ENCODE measurements around the gene TRPC1. TPM values are rescaled to one million over a fixed set of nuclear protein-coding genes. Genes with fewer than 3 reads are reported as not detected.

Gene TRPC1
- total RNA-seq, 3 donors from 2014 or later (not counting 1 experiment from before 2014, with no cell fraction given), result 0.21 to 1.4 (median 0.43) TPM

GRCh38 chr3:142815803-142816202 lies 92.0 kb downstream of the TRPC1 start:
- intact Hi-C loops (cut with micrococcal nuclease), result no loop called here
- TF ChIP-seq, protein P1, sequence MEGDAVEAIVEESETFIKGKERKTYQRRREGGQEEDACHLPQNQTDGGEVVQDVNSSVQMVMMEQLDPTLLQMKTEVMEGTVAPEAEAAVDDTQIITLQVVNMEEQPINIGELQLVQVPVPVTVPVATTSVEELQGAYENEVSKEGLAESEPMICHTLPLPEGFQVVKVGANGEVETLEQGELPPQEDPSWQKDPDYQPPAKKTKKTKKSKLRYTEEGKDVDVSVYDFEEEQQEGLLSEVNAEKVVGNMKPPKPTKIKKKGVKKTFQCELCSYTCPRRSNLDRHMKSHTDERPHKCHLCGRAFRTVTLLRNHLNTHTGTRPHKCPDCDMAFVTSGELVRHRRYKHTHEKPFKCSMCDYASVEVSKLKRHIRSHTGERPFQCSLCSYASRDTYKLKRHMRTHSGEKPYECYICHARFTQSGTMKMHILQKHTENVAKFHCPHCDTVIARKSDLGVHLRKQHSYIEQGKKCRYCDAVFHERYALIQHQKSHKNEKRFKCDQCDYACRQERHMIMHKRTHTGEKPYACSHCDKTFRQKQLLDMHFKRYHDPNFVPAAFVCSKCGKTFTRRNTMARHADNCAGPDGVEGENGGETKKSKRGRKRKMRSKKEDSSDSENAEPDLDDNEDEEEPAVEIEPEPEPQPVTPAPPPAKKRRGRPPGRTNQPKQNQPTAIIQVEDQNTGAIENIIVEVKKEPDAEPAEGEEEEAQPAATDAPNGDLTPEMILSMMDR (IDR thresholded peaks at IDR 0.05), result no peak
- Histone ChIP-seq H3K9me3 (ENCODE audit: control insufficient read depth, insufficient read depth, low read length) (no peaks in the 10 kb centered on the region), H3K27ac (ENCODE audit: low read length) (no peak overlapping the region), H3K36me3 (ENCODE audit: control insufficient read depth, insufficient read depth, low read length) (no peaks in the 10 kb centered on the region), H3K4me3 (ENCODE audit: low read length) (no peak overlapping the region), H3K4me1 (ENCODE audit: control insufficient read depth, insufficient read depth, low read length) (no peaks in the 10 kb centered on the region), H3K27me3 (ENCODE audit: control insufficient read depth, insufficient read depth, low read length) (no peaks in the 10 kb centered on the region)
- no peaks in the 10 kb centered on the region for H3K36me3 Mint-ChIP-seq
- H3K9me3 Mint-ChIP-seq, result no peaks in the 10 kb centered on the region
- no peak overlapping the region for H3K4me3 Mint-ChIP-seq
- H3K4me1 Mint-ChIP-seq, result no peaks in the 10 kb centered on the region
- H3K27me3 Mint-ChIP-seq (ENCODE audit: low read depth in 2 of 2), result peaks cover 15 to 43% of the 10 kb centered on the region in 2 donors
- ATAC-seq (no peak), DNase-seq (no peak)
- WGBS (ENCODE audit: insufficient coverage), result 87% methylated on average over 6 of the region's 6 CpGs
- H3K27ac Mint-ChIP-seq, result no peak overlapping the region

DNA sequence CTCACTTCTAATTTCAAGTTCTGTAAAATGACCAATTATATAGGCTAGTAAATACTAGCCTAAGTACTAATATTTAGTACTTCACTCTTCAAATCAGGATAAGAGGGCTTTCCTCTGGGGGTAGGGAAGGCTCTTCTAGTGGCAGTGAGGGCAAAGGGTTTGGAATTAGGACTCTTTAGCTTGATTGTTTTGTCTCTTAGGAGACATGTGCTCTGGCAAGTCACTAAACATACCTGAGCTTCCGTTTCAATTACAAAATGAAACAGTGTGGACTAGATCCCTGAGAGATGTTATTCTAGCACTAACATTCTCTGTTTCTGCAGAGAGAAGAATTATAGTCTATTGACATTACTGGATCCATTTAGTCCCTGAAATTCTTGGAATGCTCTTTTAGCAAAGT lies 93.5 kb downstream of the TRPC1 start:
- Mint-ChIP-seq H3K4me1 (no peaks in the 10 kb centered on the region), H3K27me3 (ENCODE audit: low read depth in 2 of 2) (peaks cover 14 to 38% of the 10 kb centered on the region in 2 donors), H3K9me3 (no peaks in the 10 kb centered on the region), H3K27ac (no peak overlapping the region), H3K36me3 (no peaks in the 10 kb centered on the region), H3K4me3 (no peak overlapping the region)
- Histone ChIP-seq H3K27ac (ENCODE audit: low read length) (no peak overlapping the region), H3K4me3 (ENCODE audit: low read length) (no peak overlapping the region), H3K36me3 (ENCODE audit: control insufficient read depth, insufficient read depth, low read length) (no peaks in the 10 kb centered on the region), H3K27me3 (ENCODE audit: control insufficient read depth, insufficient read depth, low read length) (no peaks in the 10 kb centered on the region), H3K4me1 (ENCODE audit: control insufficient read depth, insufficient read depth, low read length) (no peaks in the 10 kb centered on the region), H3K9me3 (ENCODE audit: control insufficient read depth, insufficient read depth, low read length) (no peaks in the 10 kb centered on the region)
- DNase-seq (no peak), ATAC-seq (no peak)
- WGBS (ENCODE audit: insufficient coverage), result 86% methylated on average over 1 of the region's 1 CpG
- TF ChIP-seq, protein P1 (IDR thresholded peaks at IDR 0.05), result no peak
- intact Hi-C loops (cut with micrococcal nuclease), result no loop called here

DNA sequence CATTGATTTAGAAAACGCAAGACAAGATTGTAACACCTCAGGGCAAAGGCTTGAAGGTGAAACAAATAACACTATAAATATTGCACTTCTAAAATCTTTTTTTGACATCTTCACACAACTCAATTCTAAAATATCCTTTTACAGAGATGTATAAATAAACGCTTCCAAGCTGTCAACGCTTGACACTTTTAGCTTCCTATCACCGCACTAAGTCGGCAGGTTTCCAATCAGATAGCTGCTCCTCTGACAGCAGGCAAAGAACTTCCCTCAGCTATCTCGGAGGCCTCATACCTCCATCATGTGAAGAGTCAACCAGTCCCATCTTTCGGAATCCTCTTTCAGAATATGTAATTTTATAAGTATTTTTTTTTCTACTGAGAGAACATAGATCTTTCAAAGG lies 94.1 kb downstream of the TRPC1 start:
- TF ChIP-seq, protein P1 (IDR thresholded peaks at IDR 0.05), result no peak
- H3K27ac Mint-ChIP-seq, result no peak overlapping the region
- 86% methylated on average over 6 of the region's 7 CpGs for WGBS (ENCODE audit: insufficient coverage)

DNA sequence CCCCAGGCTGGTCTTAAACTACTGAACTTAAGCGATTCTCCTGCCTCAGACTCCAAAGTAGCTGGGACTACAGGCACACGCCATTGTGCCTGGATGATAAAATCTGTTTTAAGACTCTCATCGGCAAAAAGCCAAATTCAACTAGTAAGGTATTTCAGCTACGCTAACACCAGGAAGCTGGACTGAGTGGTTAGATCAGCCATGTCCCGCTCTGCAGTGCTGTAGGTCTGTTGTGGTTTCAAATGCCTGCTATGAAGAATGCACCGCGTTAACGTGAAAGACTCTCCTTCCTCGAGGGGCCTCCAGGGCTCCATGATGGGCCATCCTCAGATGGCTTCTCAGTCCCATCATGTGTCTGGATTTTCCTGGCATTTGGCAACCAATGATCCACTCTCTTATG lies 94.8 kb downstream of the TRPC1 start:
- Histone ChIP-seq H3K27ac (ENCODE audit: low read length) (no peak overlapping the region), H3K36me3 (ENCODE audit: control insufficient read depth, insufficient read depth, low read length) (no peaks in the 10 kb centered on the region), H3K4me3 (ENCODE audit: low read length) (no peak overlapping the region), H3K4me1 (ENCODE audit: control insufficient read depth, insufficient read depth, low read length) (no peaks in the 10 kb centered on the region), H3K27me3 (ENCODE audit: control insufficient read depth, insufficient read depth, low read length) (no peaks in the 10 kb centered on the region), H3K9me3 (ENCODE audit: control insufficient read depth, insufficient read depth, low read length) (no peaks in the 10 kb centered on the region)
- H3K9me3 Mint-ChIP-seq, result no peaks in the 10 kb centered on the region
- TF ChIP-seq, protein P1 (IDR thresholded peaks at IDR 0.05), result no peak
- H3K4me1 Mint-ChIP-seq, result no peaks in the 10 kb centered on the region
- H3K36me3 Mint-ChIP-seq, result no peaks in the 10 kb centered on the region
- intact Hi-C loops (cut with micrococcal nuclease), result no loop called here
- 93% methylated on average over 9 of the region's 9 CpGs for WGBS (ENCODE audit: insufficient coverage)
- DNase-seq (no peak), ATAC-seq (no peak)
- peaks cover 14 to 34% of the 10 kb centered on the region in 2 donors for H3K27me3 Mint-ChIP-seq (ENCODE audit: low read depth in 2 of 2)
- H3K27ac Mint-ChIP-seq, result no peak overlapping the region
- no peak overlapping the region for H3K4me3 Mint-ChIP-seq

More for the DNA sequence above, 94.1 kb downstream of the TRPC1 start:
- Mint-ChIP-seq H3K4me3 (no peak overlapping the region), H3K4me1 (no peaks in the 10 kb centered on the region), H3K36me3 (no peaks in the 10 kb centered on the region), H3K27me3 (ENCODE audit: low read depth in 2 of 2) (peaks cover 14 to 34% of the 10 kb centered on the region in 2 donors), H3K9me3 (no peaks in the 10 kb centered on the region)
- no peaks in the 10 kb centered on the region for H3K9me3 ChIP-seq (ENCODE audit: control insufficient read depth, insufficient read depth, low read length)
- intact Hi-C loops (cut with micrococcal nuclease), result no loop called here
- no peaks in the 10 kb centered on the region for H3K27me3 ChIP-seq (ENCODE audit: control insufficient read depth, insufficient read depth, low read length)
- no peaks in the 10 kb centered on the region for H3K4me1 ChIP-seq (ENCODE audit: control insufficient read depth, insufficient read depth, low read length)
- no peak overlapping the region for H3K4me3 ChIP-seq (ENCODE audit: low read length)
- no peak overlapping the region for H3K27ac ChIP-seq (ENCODE audit: low read length)
- ATAC-seq (no peak), DNase-seq (no peak)
- H3K36me3 ChIP-seq (ENCODE audit: control insufficient read depth, insufficient read depth, low read length), result no peaks in the 10 kb centered on the region
